Cardiac septum (tissue), 1 donor: Measurements from ENCODE around the gene CDH18. TPM values are rescaled to one million over a fixed set of nuclear protein-coding genes. Genes with fewer than 3 reads are reported as not detected.

ENCODE experiments used
- DNase-seq: peaks from one replicate; pipeline ENCODE4 v3.0.0-alpha.2; 2020; ENCODE audit warnings: low spot score
- intact Hi-C: fragments of 100-400 bp; cut with DNase I; formaldehyde crosslinking; loops from one replicate; pipeline ENCODE4 v1.14.0; 2022
- total RNA-seq: library from RNA; stranded (reverse); fragmentation: NEBNext Ultra II Directional; extraction: Animal tissue kit (Norgen Biotek cat#: 25700); gene quantifications from one replicate; pipeline ENCODE4 v1.2.1, GENCODE V29; 2021
- donor health status: DM: no; HTN: no; CAD: no.

CDH18 gene
- total RNA-seq, 1 donor from 2014 or later = not detected

- intact Hi-C loops = no loop called here
- no peak for DNase-seq
Observed at GRCh38 chr5:19930451-19930850, 57.5 kb downstream of the CDH18 start.

GRCh38 chr5:19928562-19929421 lies 59.2 kb downstream of the CDH18 start:
- intact Hi-C loops = no loop called here
- no peak for DNase-seq

- no peak for DNase-seq
- intact Hi-C loops = no loop called here
Observed at GRCh38 chr5:19927919-19928318, 60.1 kb downstream of the CDH18 start.

GRCh38 chr5:19927170-19927569 lies 60.8 kb downstream of the CDH18 start:
- no peak for DNase-seq
- intact Hi-C loops = no loop called here

GRCh38 chr5:19923742-19924141 lies 64.3 kb downstream of the CDH18 start:
- intact Hi-C loops = no loop called here

GRCh38 chr5:19920761-19921160 lies 67.2 kb downstream of the CDH18 start:
- DNase-seq = no peak
- intact Hi-C loops = no loop called here

More at GRCh38 chr5:19923742-19924141, 64.3 kb downstream of the CDH18 start:
- no peak for DNase-seq

- intact Hi-C loops = no loop called here
- DNase-seq = no peak
Observed at GRCh38 chr5:19918780-19919179, 69.2 kb downstream of the CDH18 start.

- DNase-seq = no peak
- intact Hi-C loops = no loop called here
Observed at GRCh38 chr5:19917588-19918122, 70.3 kb downstream of the CDH18 start.

GRCh38 chr5:19910136-19910535 lies 77.9 kb downstream of the CDH18 start:
- intact Hi-C loops = no loop called here
- no peak for DNase-seq

- intact Hi-C loops = no loop called here
Observed at GRCh38 chr5:19904766-19905165, 83.2 kb downstream of the CDH18 start.

GRCh38 chr5:19903611-19904010 lies 84.4 kb downstream of the CDH18 start:
- intact Hi-C loops = no loop called here
- no peak for DNase-seq

More at GRCh38 chr5:19904766-19905165, 83.2 kb downstream of the CDH18 start:
- no peak for DNase-seq

- intact Hi-C loops = no loop called here
- no peak for DNase-seq
Observed at GRCh38 chr5:19902316-19902934, 85.6 kb downstream of the CDH18 start.

GRCh38 chr5:19900269-19900668 lies 87.7 kb downstream of the CDH18 start:
- DNase-seq = no peak
- intact Hi-C loops = no loop called here

GRCh38 chr5:19891658-19892057 lies 96.3 kb downstream of the CDH18 start:
- intact Hi-C loops = no loop called here
- no peak for DNase-seq

GRCh38 chr5:19886123-19886917 lies 101.7 kb downstream of the CDH18 start:
- intact Hi-C loops = no loop called here
- no peak for DNase-seq

- no peak for DNase-seq
- intact Hi-C loops = no loop called here
Observed at GRCh38 chr5:19885040-19885824, 102.8 kb downstream of the CDH18 start.

- DNase-seq = no peak
- intact Hi-C loops = no loop called here
Observed at GRCh38 chr5:19880859-19881436, 107.1 kb downstream of the CDH18 start.

GRCh38 chr5:19880458-19880857 lies 107.5 kb downstream of the CDH18 start:
- intact Hi-C loops = no loop called here
- no peak for DNase-seq

- DNase-seq = no peak
- intact Hi-C loops = no loop called here
Observed at GRCh38 chr5:19874811-19875210, 113.2 kb downstream of the CDH18 start.
